ENCODE data around the gene OR5T3.

OR5T3 gene

DNA sequence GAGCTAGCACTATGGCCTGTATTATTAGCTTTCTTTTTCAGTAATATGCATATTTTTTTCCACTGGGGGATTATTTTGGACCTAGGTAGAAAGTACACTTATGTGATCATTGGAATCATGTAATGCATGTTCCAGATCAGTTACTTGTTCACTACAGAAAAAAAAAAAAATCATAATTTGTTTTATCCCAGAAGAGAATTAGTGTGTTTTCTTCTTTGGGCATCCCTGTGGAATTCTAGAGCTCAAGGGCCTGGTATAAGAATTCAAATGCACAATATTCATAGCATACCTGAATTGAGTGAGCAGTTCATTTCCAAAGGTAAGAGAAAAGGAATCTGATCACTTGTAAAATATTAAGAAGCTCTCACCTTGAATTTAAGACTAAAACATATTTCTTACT lies 21.8 kb downstream of the OR5T3 start, which contains the start of gene OR5T1:
Gene OR5T1 (plus strand): TSS at position 301 of the 400 bp plus-strand sequence. CDS start 1,485 bp downstream, outside the sequence.
- H3K27me3 ChIP-seq (replicated peaks; ENCODE audit: control insufficient read depth, insufficient read depth, low read length): no peaks in the 10 kb centered on the region
- no peak within 1 kb of the TSS for H3K4me3 ChIP-seq (replicated peaks; ENCODE audit: low read depth, low read length)
- TF ChIP-seq, protein P1, sequence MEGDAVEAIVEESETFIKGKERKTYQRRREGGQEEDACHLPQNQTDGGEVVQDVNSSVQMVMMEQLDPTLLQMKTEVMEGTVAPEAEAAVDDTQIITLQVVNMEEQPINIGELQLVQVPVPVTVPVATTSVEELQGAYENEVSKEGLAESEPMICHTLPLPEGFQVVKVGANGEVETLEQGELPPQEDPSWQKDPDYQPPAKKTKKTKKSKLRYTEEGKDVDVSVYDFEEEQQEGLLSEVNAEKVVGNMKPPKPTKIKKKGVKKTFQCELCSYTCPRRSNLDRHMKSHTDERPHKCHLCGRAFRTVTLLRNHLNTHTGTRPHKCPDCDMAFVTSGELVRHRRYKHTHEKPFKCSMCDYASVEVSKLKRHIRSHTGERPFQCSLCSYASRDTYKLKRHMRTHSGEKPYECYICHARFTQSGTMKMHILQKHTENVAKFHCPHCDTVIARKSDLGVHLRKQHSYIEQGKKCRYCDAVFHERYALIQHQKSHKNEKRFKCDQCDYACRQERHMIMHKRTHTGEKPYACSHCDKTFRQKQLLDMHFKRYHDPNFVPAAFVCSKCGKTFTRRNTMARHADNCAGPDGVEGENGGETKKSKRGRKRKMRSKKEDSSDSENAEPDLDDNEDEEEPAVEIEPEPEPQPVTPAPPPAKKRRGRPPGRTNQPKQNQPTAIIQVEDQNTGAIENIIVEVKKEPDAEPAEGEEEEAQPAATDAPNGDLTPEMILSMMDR (IDR thresholded peaks at IDR 0.05; ENCODE audit: insufficient read depth, low read length, poor library complexity, severe bottlenecking): no peak
- DNase-seq (ENCODE audit: extremely low read depth, insufficient read length): no peak
- no peaks in the 10 kb centered on the region for H3K36me3 ChIP-seq (ENCODE audit: control insufficient read depth, insufficient read depth, low read length)

DNA sequence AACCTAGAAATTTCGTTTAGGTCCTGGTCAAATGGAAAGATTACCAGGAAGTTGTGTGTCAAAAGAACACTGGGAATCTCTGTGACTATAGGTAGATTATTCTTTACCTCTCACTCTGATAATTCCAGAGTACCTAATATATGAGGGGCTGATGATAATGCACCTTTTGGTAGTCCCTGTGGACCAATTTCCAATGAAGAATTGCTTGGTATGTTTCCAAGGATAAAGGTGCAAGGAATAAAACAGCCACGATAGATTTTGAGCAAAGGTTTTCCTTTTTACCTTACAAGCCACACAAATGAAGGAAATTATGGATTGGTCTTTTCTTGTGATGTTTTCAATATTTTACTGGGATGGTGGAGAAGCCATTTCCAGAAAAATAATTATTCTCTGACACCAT lies 40.1 kb downstream of the OR5T3 start, which contains the start of gene OR8H1:
Gene OR8H1 (minus strand): TSS at position 101 of the 400 bp plus-strand sequence. CDS start 1,192 bp downstream, outside the sequence.
- H3K4me3 ChIP-seq (replicated peaks; ENCODE audit: low read depth, low read length): no peak within 1 kb of the TSS
- no peak for DNase-seq (ENCODE audit: extremely low read depth, insufficient read length)
- H3K36me3 ChIP-seq (ENCODE audit: control insufficient read depth, insufficient read depth, low read length): no peaks in the 10 kb centered on the region
- H3K27me3 ChIP-seq (replicated peaks; ENCODE audit: control insufficient read depth, insufficient read depth, low read length): no peaks in the 10 kb centered on the region
- TF ChIP-seq, protein P1 (IDR thresholded peaks at IDR 0.05; ENCODE audit: insufficient read depth, low read length, poor library complexity, severe bottlenecking): no peak

- no peaks in the 10 kb centered on the region for H3K36me3 ChIP-seq (ENCODE audit: control insufficient read depth, insufficient read depth, low read length)
- TF ChIP-seq, protein P1 (IDR thresholded peaks at IDR 0.05; ENCODE audit: insufficient read depth, low read length, poor library complexity, severe bottlenecking): no peak
- DNase-seq (ENCODE audit: extremely low read depth, insufficient read length): no peak
- no peaks in the 10 kb centered on the region for H3K27me3 ChIP-seq (replicated peaks; ENCODE audit: control insufficient read depth, insufficient read depth, low read length)
- no peak overlapping the region for H3K4me3 ChIP-seq (replicated peaks; ENCODE audit: low read depth, low read length)
These were observed 44.8 kb downstream of the OR5T3 start for GRCh38 chr11:56296898-56297297.

Measured in GM06990 (cell line).